ENCODE results near the gene PLPPR5.
A peak's percentile ranks its signal among the peaks of the same experiment; 100 is the strongest.

The PLPPR5 gene

DNA sequence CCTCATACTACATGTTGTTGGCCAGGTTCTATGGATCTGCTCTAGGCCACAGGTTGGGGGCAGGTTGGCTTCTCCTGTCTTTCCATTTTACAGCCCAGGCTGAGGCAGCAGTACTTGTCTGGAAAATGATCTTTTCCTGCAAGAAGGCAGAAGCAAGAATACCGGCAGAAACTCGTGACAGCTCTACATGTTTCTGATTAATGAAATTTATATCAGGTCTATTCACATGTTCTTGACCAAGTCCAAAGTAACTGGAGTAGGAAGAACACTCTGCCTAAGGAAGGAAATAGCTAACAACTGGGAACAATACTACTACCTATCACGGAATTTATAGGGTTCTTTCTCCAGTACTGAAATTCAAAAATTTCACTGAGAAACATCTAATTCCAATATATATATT, 98.3 kb downstream of the PLPPR5 start:
- DNase-seq (ENCODE audit: low read depth), result no peak
- H3K4me3 ChIP-seq (ENCODE audit: low read depth, low read length), result no peak overlapping the region
- TF ChIP-seq, protein P1, sequence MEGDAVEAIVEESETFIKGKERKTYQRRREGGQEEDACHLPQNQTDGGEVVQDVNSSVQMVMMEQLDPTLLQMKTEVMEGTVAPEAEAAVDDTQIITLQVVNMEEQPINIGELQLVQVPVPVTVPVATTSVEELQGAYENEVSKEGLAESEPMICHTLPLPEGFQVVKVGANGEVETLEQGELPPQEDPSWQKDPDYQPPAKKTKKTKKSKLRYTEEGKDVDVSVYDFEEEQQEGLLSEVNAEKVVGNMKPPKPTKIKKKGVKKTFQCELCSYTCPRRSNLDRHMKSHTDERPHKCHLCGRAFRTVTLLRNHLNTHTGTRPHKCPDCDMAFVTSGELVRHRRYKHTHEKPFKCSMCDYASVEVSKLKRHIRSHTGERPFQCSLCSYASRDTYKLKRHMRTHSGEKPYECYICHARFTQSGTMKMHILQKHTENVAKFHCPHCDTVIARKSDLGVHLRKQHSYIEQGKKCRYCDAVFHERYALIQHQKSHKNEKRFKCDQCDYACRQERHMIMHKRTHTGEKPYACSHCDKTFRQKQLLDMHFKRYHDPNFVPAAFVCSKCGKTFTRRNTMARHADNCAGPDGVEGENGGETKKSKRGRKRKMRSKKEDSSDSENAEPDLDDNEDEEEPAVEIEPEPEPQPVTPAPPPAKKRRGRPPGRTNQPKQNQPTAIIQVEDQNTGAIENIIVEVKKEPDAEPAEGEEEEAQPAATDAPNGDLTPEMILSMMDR (IDR thresholded peaks at IDR 0.05; ENCODE audit: control insufficient read depth, extremely low read depth, insufficient read depth), result no peak

DNA sequence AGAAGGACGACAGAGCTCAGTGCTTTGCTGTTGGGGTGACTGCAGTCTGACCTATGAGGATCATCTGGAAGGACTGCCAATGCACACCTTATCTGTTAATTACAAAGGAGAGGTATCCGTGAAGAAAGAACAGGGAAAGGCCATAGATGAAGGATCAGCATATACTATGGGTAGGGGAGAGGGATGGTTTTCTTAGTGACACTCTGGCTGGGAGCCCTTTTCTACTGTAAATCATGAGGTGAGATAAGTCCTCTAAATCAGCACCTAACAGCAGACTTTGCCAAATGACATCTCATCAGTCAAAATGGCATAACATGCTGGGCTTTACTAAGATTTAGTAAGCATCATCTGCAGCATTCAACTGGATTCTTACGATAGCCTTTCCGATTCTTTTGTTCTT, 100.0 kb downstream of the PLPPR5 start:
- no peak overlapping the region for H3K4me3 ChIP-seq (ENCODE audit: low read depth, low read length)
- DNase-seq (ENCODE audit: low read depth), result no peak
- TF ChIP-seq, protein P1 (IDR thresholded peaks at IDR 0.05; ENCODE audit: control insufficient read depth, extremely low read depth, insufficient read depth), result no peak

DNA sequence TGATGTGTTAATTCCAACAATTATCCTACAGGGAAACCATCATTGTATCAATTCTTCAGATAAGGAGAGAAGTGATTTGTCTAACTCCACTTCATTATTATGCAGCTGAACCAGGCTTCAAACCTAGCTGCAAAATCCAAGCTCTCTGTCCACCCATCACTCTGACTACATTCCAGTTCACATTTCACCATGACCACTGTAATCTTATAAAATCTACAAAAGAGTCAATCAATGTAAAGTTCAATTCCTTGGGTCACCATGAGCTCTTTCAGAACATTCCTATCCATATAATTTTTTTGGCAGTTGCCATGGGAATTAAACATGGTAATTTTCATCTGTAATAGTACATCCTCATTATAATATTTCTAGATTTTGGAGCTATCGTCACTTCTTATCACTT, 100.9 kb downstream of the PLPPR5 start:
- no peak for DNase-seq (ENCODE audit: low read depth)
- H3K4me3 ChIP-seq (ENCODE audit: low read depth, low read length), result no peak overlapping the region
- TF ChIP-seq, protein P1 (IDR thresholded peaks at IDR 0.05; ENCODE audit: control insufficient read depth, extremely low read depth, insufficient read depth), result no peak

DNA sequence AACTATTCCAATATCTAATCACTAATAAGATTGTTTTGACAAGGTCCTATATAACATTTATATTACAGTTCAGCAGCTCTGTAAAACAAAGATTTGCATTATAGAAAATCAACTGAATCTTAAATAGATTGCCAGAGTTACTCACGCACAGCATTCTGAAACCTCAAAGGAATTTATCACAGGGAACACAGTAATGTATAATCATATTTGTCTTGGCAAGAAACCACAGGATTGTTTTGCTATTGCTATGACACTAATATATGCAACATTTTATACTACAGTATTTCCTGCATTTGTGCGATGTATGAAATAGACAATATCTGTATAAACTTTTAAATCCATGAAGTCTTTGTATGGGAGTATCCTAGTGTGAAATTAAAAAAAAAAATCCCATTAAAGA, 101.4 kb downstream of the PLPPR5 start:
- no peak overlapping the region for H3K4me3 ChIP-seq (ENCODE audit: low read depth, low read length)
- DNase-seq (ENCODE audit: low read depth), result peak; percentile 76
- TF ChIP-seq, protein P1 (IDR thresholded peaks at IDR 0.05; ENCODE audit: control insufficient read depth, extremely low read depth, insufficient read depth), result no peak

DNA sequence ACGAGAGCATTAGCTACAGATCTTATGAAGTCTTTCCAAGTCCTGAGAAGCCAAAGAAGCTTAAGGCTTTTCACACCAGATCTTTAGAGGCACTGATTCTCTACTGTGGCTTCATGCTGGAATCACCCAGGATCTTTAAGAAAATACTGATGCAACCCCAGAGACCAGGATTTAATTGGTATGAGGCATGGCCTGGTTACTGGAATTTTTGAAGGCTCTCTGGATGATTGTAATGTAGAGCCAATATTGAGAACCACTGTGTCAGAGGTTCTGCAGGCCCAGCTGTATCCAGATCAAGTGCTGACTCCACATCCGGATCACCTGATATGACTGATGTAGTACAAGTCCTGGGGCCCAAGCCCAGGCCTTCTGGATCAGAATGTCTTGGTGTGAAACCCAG, 105.7 kb downstream of the PLPPR5 start:
- TF ChIP-seq, protein P1 (IDR thresholded peaks at IDR 0.05; ENCODE audit: control insufficient read depth, extremely low read depth, insufficient read depth), result no peak
- H3K4me3 ChIP-seq (ENCODE audit: low read depth, low read length), result no peak overlapping the region
- no peak for DNase-seq (ENCODE audit: low read depth)

DNA sequence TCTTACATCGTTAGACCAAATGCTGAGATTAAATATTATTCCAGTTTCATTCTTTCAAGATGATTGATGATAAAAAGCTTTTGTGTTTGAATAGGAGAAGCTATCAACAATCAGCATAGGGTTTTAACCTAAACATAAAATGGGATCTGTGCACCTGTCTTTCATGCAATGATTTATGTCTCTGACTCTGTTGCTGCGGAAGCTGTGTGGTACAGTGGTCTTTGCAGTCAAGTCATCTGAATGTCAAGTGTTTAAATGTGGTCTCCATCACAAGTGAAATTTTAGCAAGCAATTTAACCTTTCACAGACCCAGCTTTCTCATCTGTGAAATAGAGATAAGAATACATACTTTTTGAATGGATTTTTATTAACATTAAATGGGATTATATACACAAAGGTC, 107.2 kb downstream of the PLPPR5 start:
- TF ChIP-seq, protein P1 (IDR thresholded peaks at IDR 0.05; ENCODE audit: control insufficient read depth, extremely low read depth, insufficient read depth), result no peak
- no peak for DNase-seq (ENCODE audit: low read depth)
- no peak overlapping the region for H3K4me3 ChIP-seq (ENCODE audit: low read depth, low read length)

DNA sequence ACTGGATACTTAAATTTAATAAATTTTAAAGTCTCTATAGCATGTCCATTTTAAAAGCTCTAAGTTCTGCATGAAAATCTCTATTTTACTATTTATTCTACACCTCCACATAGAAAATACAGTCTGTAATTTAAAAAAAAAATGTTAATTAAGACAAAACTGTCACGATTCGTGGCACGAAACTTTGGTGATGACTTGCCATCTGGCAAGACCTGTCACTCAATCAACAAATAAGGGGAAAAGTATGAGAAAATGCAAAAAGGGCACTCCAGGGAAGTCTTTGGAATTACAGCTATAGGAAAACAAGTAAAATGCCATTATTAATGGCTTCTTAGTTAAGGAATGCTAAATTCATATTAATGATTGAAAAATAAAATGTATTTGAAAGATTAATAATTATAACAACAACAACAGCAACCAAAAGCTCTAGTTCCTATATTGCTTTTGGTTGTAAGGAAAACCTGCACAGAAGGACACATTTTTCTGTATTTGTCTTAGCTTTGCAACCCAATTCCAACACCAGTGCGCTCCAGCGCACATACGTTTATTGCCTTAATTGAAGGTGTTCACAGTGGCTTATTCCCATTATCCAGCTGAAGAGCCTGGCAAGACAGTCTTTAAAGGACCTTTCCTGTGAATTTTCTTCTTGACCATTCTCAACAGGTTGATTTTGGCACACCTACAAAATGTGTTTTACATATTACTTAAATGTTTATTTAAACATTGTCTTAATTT, 107.8 kb downstream of the PLPPR5 start:
- no peak overlapping the region for H3K4me3 ChIP-seq (ENCODE audit: low read depth, low read length)
- DNase-seq (ENCODE audit: low read depth), result no peak
- TF ChIP-seq, protein P1 (IDR thresholded peaks at IDR 0.05; ENCODE audit: control insufficient read depth, extremely low read depth, insufficient read depth), result no peak
